ENCODE results near the gene KLF9.

KLF9 gene

DNA sequence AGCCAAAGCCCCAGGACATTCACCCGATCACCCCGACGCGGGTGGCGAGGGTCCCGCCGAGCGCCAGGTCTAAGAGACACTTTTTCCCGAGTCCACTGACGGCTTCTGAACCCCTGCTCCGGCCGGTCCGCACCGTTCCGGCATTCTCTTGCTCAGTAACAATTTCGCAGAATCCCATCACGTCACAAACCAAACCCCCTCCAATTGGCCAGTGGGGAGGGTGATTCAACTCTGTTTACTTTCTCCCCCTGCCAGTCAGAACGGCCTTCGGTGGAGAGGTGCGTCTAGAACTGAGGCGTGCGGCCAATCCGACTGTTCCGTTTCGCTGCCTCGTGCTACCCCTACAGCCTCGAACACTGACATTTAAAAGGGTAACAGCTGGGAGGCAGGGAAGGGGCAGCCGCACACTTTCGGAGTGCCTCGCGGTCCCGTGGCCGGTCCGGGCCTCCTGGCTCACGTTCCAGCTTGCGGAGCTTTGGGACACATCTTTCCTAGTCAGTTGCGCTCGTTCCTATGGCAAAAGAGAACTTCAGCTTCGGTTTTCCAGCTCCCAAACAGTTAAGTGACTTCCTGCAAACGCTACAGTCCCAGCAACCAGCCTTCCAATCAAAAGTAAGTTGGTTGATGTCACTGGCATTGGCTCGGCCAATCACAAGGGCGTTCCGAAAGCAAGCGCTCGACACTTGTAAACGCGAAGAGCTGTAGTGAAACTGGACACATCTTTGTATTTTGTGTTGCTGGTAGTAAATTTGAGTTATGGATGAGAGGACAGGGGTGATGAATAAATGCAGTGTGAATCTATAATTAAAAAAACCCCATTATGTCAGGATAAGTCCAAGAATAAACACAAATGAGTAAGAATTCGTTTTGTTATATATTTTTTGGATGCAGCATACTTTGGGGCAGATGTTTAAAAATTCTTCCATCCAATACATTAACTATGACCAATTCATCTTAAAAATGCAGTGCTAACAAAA is at the start of gene KLF9 (continued):
- TF ChIP-seq, protein P1, sequence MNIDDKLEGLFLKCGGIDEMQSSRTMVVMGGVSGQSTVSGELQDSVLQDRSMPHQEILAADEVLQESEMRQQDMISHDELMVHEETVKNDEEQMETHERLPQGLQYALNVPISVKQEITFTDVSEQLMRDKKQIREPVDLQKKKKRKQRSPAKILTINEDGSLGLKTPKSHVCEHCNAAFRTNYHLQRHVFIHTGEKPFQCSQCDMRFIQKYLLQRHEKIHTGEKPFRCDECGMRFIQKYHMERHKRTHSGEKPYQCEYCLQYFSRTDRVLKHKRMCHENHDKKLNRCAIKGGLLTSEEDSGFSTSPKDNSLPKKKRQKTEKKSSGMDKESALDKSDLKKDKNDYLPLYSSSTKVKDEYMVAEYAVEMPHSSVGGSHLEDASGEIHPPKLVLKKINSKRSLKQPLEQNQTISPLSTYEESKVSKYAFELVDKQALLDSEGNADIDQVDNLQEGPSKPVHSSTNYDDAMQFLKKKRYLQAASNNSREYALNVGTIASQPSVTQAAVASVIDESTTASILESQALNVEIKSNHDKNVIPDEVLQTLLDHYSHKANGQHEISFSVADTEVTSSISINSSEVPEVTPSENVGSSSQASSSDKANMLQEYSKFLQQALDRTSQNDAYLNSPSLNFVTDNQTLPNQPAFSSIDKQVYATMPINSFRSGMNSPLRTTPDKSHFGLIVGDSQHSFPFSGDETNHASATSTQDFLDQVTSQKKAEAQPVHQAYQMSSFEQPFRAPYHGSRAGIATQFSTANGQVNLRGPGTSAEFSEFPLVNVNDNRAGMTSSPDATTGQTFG (tag by site-specific recombination; IDR thresholded peaks at IDR 0.05; ENCODE audit: borderline replicate concordance), result no peak
- TF ChIP-seq ZNF23 (tag by site-specific recombination; IDR thresholded peaks at IDR 0.05; ENCODE audit: borderline replicate concordance) (no peak), GLIS2 (tag by site-specific recombination; IDR thresholded peaks at IDR 0.05) (peak; percentile 72), ZNF48 (tag by site-specific recombination; IDR thresholded peaks at IDR 0.05) (no peak), ZBTB1 (tag by site-specific recombination; IDR thresholded peaks at IDR 0.05) (no peak), ZNF19 (tag by site-specific recombination; IDR thresholded peaks at IDR 0.05; ENCODE audit: low read depth) (no peak), SETDB1 (IDR thresholded peaks at IDR 0.05; ENCODE audit: insufficient read length, low read length) (peak; percentile 47), EGR2 (tag by site-specific recombination; IDR thresholded peaks at IDR 0.05; ENCODE audit: low read depth) (no peak), ZNF302 (tag by site-specific recombination; IDR thresholded peaks at IDR 0.05; ENCODE audit: low read depth) (no peak), ZNF112 (tag by site-specific recombination; IDR thresholded peaks at IDR 0.05) (no peak), ZNF274 (IDR thresholded peaks at IDR 0.05; ENCODE audit: low read length) (no peak), ZNF274 (tag by site-specific recombination; IDR thresholded peaks at IDR 0.05; ENCODE audit: borderline replicate concordance) (no peak), ZNF138 (tag by site-specific recombination; IDR thresholded peaks at IDR 0.05; ENCODE audit: borderline replicate concordance) (no peak), ZNF521 (tag by site-specific recombination; IDR thresholded peaks at IDR 0.05) (no peak)
- TF ChIP-seq, protein P2, sequence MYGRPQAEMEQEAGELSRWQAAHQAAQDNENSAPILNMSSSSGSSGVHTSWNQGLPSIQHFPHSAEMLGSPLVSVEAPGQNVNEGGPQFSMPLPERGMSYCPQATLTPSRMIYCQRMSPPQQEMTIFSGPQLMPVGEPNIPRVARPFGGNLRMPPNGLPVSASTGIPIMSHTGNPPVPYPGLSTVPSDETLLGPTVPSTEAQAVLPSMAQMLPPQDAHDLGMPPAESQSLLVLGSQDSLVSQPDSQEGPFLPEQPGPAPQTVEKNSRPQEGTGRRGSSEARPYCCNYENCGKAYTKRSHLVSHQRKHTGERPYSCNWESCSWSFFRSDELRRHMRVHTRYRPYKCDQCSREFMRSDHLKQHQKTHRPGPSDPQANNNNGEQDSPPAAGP (tag by site-specific recombination; IDR thresholded peaks at IDR 0.05), result 0 out of 2 replicates have a peak, but pooled peaks have one; percentile 24
- TF ChIP-seq, protein P3, sequence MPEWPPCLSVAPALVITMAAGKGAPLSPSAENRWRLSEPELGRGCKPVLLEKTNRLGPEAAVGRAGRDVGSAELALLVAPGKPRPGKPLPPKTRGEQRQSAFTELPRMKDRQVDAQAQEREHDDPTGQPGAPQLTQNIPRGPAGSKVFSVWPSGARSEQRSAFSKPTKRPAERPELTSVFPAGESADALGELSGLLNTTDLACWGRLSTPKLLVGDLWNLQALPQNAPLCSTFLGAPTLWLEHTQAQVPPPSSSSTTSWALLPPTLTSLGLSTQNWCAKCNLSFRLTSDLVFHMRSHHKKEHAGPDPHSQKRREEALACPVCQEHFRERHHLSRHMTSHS (tag by site-specific recombination; IDR thresholded peaks at IDR 0.05), result no peak
- TF ChIP-seq, protein P4, sequence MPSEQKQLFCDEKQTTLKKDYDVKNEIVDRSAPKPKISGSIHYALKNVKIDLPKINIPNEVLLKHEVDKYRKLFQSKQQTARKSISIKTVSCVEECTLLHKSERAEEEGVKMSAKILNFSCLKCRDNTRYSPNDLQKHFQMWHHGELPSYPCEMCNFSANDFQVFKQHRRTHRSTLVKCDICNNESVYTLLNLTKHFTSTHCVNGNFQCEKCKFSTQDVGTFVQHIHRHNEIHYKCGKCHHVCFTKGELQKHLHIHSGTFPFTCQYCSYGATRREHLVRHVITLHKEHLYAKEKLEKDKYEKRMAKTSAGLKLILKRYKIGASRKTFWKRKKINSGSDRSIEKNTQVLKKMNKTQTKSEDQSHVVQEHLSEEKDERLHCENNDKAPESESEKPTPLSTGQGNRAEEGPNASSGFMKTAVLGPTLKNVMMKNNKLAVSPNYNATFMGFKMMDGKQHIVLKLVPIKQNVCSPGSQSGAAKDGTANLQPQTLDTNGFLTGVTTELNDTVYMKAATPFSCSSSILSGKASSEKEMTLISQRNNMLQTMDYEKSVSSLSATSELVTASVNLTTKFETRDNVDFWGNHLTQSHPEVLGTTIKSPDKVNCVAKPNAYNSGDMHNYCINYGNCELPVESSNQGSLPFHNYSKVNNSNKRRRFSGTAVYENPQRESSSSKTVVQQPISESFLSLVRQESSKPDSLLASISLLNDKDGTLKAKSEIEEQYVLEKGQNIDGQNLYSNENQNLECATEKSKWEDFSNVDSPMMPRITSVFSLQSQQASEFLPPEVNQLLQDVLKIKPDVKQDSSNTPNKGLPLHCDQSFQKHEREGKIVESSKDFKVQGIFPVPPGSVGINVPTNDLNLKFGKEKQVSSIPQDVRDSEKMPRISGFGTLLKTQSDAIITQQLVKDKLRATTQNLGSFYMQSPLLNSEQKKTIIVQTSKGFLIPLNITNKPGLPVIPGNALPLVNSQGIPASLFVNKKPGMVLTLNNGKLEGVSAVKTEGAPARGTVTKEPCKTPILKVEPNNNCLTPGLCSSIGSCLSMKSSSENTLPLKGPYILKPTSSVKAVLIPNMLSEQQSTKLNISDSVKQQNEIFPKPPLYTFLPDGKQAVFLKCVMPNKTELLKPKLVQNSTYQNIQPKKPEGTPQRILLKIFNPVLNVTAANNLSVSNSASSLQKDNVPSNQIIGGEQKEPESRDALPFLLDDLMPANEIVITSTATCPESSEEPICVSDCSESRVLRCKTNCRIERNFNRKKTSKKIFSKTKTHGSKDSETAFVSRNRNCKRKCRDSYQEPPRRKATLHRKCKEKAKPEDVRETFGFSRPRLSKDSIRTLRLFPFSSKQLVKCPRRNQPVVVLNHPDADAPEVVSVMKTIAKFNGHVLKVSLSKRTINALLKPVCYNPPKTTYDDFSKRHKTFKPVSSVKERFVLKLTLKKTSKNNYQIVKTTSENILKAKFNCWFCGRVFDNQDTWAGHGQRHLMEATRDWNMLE (tag by site-specific recombination; conservative IDR thresholded peaks at IDR 0.05; ENCODE audit: low read depth), result no peak
- TF ChIP-seq, protein P5, sequence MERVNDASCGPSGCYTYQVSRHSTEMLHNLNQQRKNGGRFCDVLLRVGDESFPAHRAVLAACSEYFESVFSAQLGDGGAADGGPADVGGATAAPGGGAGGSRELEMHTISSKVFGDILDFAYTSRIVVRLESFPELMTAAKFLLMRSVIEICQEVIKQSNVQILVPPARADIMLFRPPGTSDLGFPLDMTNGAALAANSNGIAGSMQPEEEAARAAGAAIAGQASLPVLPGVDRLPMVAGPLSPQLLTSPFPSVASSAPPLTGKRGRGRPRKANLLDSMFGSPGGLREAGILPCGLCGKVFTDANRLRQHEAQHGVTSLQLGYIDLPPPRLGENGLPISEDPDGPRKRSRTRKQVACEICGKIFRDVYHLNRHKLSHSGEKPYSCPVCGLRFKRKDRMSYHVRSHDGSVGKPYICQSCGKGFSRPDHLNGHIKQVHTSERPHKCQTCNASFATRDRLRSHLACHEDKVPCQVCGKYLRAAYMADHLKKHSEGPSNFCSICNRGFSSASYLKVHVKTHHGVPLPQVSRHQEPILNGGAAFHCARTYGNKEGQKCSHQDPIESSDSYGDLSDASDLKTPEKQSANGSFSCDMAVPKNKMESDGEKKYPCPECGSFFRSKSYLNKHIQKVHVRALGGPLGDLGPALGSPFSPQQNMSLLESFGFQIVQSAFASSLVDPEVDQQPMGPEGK (tag by site-specific recombination; IDR thresholded peaks at IDR 0.05), result peak; percentile 74
- TF ChIP-seq, protein P6, sequence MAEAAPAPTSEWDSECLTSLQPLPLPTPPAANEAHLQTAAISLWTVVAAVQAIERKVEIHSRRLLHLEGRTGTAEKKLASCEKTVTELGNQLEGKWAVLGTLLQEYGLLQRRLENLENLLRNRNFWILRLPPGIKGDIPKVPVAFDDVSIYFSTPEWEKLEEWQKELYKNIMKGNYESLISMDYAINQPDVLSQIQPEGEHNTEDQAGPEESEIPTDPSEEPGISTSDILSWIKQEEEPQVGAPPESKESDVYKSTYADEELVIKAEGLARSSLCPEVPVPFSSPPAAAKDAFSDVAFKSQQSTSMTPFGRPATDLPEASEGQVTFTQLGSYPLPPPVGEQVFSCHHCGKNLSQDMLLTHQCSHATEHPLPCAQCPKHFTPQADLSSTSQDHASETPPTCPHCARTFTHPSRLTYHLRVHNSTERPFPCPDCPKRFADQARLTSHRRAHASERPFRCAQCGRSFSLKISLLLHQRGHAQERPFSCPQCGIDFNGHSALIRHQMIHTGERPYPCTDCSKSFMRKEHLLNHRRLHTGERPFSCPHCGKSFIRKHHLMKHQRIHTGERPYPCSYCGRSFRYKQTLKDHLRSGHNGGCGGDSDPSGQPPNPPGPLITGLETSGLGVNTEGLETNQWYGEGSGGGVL (tag by site-specific recombination; IDR thresholded peaks at IDR 0.05), result peak; percentile 60
- TF ChIP-seq, protein P7, sequence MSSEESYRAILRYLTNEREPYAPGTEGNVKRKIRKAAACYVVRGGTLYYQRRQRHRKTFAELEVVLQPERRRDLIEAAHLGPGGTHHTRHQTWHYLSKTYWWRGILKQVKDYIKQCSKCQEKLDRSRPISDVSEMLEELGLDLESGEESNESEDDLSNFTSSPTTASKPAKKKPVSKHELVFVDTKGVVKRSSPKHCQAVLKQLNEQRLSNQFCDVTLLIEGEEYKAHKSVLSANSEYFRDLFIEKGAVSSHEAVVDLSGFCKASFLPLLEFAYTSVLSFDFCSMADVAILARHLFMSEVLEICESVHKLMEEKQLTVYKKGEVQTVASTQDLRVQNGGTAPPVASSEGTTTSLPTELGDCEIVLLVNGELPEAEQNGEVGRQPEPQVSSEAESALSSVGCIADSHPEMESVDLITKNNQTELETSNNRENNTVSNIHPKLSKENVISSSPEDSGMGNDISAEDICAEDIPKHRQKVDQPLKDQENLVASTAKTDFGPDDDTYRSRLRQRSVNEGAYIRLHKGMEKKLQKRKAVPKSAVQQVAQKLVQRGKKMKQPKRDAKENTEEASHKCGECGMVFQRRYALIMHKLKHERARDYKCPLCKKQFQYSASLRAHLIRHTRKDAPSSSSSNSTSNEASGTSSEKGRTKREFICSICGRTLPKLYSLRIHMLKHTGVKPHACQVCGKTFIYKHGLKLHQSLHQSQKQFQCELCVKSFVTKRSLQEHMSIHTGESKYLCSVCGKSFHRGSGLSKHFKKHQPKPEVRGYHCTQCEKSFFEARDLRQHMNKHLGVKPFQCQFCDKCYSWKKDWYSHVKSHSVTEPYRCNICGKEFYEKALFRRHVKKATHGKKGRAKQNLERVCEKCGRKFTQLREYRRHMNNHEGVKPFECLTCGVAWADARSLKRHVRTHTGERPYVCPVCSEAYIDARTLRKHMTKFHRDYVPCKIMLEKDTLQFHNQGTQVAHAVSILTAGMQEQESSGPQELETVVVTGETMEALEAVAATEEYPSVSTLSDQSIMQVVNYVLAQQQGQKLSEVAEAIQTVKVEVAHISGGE (tag by site-specific recombination; conservative IDR thresholded peaks at IDR 0.05; ENCODE audit: low read depth), result no peak

Measured in HEK293 (cell line).